Renal cortical epithelial cell (primary cell): ENCODE data around the gene YTHDF2. TPM values are rescaled to one million over a fixed set of nuclear protein-coding genes. Genes with fewer than 3 reads are reported as not detected.
"Not testable (repeated sequence)": the region's sequence is repeated elsewhere in the genome, so short reads cannot be mapped to it uniquely, and the experiment has no call there.

Source experiments
- DNase-seq: peaks from one replicate; pipeline ENCODE4 v3.0.0-alpha.2; 2011; ENCODE audit warnings: low read depth
- total RNA-seq: library from RNA; depleted of rRNA; stranded (reverse); fragments of >200 nt; gene quantifications from 2 replicates; pipeline ENCODE4 v1.2.3, GENCODE V29; 2014

YTHDF2 gene
- 114 and 122 TPM in 2 replicates for total RNA-seq

DNA sequence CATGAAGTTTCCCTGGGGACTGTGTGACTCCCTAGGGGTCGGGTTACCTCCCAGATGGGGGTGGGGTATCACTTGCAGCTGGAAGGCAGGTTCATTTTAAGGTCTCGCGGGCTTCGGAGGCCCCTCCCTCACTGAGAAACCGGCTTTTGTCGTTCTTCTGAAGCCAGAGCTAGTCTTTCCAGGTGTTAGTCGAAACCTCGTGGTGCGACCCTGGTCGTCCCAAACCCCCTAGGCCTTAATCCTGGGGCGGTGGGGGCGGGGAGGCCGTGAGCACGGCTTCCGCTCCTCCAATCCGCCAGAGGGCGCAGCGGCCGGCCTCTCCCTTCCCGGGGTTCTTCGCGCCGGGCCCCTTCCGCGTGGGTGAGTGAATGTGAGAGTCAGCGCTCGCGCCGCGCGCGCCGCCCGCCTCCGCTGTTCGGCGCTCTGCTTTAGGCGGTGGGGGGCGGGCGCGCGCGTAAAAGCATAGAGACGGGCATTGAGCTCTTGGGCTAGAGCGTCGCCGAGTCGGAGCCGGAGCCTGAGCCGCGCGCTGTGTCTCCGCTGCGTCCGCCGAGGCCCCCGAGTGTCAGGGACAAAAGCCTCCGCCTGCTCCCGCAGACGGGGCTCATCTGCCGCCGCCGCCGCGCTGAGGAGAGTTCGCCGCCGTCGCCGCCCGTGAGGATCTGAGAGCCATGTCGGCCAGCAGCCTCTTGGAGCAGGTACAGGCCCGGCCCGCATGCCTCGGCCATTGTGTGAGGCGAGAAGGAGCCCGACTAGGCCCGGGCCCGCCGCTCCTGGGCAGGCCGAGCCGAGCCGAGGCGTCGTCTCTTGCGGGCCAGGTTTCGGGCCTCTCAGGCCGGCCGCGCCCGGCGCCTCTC lies at the start of gene YTHDF2:
YTHDF2 (plus strand) TSS at position 491 of the 857 bp plus-strand sequence; CDS start at position 672, 181 bp downstream.
- DNase-seq, result peak; percentile 78

- DNase-seq, result not testable (repeated sequence)
These were observed 45.1 kb upstream of the YTHDF2 start for GRCh38 chr1:28691627-28692026.

DNA sequence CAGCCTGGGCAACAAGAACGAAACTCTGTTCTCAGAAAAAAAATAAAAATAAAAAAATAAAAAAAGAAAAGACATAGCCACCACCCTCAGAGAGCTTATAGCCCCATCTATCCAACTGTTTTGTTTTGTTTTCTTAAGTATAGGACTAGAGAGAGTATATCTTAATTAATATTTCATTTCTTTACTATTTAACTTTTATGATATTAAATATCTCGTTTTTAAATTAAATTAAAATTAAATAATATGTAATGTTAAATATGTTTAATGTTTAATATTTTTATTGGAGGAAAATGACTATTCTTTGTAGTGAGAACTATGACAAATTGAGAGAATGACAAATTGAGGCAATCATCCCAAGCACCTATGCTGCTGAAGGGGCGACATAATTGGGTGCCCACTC lies 33.1 kb upstream of the YTHDF2 start:
- no peak for DNase-seq

DNA sequence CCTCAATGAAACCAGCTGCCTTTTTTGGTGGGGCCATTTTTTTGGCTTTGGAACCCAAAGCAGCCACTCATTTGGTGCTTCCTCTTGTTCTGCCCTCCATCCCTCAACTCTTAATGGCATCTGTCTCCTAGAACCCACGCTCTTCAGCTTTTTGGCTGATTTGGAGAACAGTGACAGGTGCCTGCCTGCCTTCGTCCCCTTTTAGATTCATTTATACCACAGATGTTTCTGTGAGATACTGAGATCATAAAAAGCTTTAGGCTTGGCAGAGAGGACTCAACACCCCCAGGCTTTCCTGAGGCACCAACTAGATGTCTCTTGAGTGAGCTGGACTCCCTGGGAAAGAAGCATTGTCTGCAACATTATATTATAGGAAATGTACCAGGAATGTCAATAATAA lies 20.4 kb upstream of the YTHDF2 start:
- no peak for DNase-seq

- no peak for DNase-seq
These were observed 18.6 kb upstream of the YTHDF2 start for GRCh38 chr1:28718166-28718565.

DNA sequence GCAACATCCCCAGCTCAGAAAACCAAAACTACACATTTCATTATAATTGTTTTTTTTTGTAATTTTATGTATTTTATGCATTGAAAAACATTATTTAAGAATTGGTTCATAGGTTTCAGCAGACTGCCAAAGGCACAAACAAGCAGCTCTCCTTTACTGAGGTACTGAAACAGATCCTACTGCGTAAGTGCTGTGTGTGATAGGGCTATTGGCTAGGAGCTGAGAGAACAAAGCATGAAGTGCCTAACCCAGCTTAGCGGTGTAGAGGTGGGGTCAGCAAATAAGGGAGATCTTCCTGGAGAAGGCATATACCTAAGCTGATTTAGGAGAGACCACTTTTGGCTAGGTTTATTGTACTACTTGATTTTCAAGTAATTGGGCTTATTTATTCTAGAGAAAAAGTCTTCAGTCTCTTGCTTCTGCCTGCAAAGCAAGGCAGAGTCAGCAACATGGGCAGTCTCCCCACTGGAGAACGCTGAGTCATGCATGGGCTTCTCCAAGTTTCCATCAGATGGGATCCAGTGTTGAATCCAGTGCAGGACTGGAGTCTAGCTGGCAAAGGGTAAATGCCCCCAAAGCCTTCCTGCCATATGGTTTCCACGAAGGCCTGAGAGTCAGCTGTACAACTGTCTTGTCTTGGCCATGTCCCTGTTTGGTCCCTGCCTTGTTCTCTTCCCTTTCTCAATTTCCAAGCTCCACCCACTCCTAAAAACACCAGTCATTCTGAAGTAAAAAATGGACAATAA lies 18.0 kb upstream of the YTHDF2 start:
- peak; percentile 23 for DNase-seq

GRCh38 chr1:28719332-28719619 lies 17.5 kb upstream of the YTHDF2 start:
- DNase-seq, result no peak

DNA sequence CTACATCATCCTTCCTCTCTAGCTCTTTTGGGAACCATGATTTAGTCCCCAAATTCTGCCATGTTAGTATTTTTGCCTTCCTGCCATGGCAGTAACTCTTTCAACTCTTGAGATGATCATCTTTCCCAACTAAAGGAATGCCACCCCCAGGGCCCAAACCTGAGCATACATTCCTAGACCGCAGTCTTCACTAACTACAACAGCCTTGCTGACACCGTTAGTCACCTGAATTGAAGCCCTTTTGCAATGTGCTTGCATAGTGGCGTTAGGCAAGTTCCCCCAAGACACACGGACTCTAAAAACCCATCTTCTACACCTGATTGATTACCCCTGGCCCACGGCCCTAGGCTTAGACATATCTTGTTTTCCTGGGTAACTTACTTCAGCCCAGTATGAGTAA lies 16.4 kb upstream of the YTHDF2 start:
- DNase-seq, result no peak

DNA sequence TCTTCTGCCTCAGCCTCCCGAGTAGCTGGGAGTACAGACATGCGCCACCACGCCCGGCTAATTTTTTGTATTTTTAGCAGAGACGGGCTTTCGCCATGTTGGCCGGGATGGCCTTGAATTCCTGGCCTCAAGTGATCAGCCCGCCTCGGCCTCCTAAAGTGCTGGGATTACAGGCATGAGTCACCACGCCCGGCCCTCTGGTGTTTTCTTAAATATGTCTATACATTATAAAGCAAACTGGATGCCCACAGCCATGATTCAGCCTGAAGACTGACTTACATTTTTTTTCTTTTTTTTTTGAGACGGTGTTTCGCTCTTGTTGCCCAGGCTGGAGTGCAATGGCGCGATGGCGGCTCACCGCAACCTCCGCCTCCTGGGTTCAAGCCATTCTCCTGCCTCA lies 14.8 kb upstream of the YTHDF2 start:
- not testable (repeated sequence) for DNase-seq

GRCh38 chr1:28725365-28725764 lies 11.4 kb upstream of the YTHDF2 start:
- not testable (repeated sequence) for DNase-seq

GRCh38 chr1:28735961-28736449 lies 735 bp upstream of the YTHDF2 start:
- DNase-seq, result peak; percentile 48

DNA sequence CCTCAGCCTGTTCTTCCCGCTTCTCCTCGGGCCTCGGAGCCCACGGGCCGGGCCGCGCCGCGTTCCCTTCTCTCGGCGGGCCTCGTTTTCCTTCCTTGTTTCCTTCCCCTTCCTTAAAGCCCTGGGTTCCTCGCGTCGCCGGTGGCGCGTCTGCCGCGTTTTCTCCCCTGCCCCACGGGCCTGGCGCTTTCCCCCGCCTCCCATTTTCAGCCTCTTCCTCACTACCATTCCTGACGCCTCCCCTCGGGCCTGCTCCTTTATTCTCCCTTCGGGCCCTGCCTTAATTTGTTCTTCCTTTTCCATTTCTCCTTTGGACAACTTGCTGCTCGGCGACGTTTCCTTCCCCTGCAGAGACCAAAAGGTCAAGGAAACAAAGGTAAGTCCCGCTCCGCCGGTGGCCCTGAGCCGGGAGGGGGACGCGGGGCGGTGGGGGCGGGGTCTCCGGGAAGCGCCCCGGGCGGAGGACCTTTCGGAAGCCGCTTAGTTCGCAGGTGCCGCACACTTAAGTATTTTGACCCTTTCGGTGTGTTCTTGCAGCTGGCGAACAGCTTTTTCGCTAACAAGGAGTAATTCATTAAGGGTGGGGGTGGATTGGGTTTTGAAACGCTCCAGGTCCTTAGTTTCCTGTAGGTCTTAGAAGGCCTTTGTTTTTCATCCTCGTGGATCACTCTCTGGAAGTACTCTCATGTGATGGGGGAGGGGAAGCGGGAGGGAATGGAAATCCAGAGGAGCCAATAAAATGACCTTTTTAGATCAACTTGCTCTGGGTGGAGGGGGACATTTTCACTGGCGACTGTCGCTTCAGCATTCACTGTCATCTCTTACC lies 780 bp downstream of the YTHDF2 start:
- peak; percentile 70 for DNase-seq

- no peak for DNase-seq
These were observed 3.4 kb downstream of the YTHDF2 start for GRCh38 chr1:28740118-28740517.

- no peak for DNase-seq
These were observed 7.4 kb downstream of the YTHDF2 start for GRCh38 chr1:28744184-28744583.

GRCh38 chr1:28745653-28746173 lies 9.0 kb downstream of the YTHDF2 start:
- DNase-seq, result no peak

DNA sequence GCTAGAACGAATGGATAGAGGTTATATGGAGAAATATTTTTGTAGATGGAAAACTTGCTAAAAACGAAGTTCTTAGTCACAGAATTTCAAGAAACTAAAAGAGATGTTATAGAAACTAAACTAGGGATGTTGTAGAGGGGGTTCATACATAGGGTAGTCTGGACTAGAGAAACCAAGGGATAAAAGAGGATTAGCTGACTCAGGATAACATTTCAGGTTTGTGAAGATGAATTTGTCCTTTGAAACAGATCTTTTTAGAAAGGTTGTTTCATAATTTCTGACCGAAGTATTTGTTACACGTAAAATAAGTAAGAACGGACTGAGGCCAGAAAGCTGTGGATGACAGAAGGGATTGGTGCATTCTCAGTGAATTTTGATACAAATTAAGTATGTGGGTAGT lies 13.6 kb downstream of the YTHDF2 start:
- DNase-seq, result no peak

GRCh38 chr1:28750771-28751294 lies 14.1 kb downstream of the YTHDF2 start:
- not testable (repeated sequence) for DNase-seq

- peak; percentile 46 for DNase-seq
These were observed 14.7 kb downstream of the YTHDF2 start for GRCh38 chr1:28751315-28752060.

DNA sequence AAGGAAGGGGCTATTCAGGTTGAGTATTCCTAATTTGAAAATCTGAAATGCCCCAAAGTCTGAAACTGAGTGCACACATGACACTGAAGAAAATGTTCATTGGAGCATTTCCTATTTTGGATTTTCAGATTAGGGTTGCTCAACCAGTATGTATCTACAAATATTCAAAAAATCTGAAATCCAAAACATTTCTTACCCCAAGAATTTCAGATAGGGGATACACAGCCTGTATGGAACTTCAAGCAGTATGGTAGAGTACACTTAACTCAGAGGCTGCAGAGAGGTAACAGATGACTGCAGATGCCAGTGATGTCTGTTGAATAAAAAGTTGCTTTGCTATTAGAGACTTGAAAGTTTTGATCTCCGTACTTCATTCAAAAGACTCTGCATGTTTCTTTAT lies 19.0 kb downstream of the YTHDF2 start:
- DNase-seq, result no peak

DNA sequence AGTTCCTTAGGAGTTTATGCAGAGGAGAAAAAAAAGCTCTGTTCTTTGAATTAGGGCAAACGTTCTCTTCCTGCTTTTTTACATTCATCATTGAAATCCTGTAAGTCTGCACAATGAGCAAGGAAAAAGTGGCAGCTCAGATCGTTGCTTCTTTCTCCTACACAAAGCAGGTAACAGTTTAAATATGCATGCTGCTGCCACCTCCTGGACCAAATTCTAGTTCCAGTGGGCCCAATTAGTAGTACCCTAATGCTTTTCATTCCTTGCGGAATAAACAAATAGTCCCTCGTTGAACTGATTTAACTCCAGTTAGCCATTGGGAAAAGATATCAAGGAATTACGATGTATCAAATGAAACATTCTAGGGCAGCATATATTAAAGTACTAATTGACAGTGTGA lies 20.1 kb downstream of the YTHDF2 start:
- DNase-seq, result no peak

DNA sequence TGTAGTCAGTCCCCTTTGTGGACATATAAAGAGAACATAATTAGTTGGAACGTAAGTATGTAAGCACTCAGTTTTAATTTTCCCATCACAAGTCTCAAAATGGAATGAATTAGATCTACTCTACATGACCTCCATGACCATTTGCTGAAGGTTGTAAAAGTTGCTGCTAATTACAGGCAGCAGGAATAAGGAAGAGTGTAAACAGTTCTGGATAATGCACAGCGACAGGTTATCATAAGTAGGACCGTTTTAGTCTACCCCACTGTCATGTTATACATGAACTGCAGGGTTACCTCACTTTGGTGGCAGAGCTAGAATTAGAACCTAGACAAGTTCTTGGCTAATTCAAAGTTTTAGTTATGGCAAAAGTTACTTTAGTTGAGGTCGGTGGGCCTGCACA lies 21.7 kb downstream of the YTHDF2 start:
- no peak for DNase-seq
